ENCODE results near the gene KLF15. TPM values are rescaled to one million over a fixed set of nuclear protein-coding genes. Genes with fewer than 3 reads are reported as not detected.

Gene KLF15
- total RNA-seq, 1 donor: 1.5 TPM

DNA sequence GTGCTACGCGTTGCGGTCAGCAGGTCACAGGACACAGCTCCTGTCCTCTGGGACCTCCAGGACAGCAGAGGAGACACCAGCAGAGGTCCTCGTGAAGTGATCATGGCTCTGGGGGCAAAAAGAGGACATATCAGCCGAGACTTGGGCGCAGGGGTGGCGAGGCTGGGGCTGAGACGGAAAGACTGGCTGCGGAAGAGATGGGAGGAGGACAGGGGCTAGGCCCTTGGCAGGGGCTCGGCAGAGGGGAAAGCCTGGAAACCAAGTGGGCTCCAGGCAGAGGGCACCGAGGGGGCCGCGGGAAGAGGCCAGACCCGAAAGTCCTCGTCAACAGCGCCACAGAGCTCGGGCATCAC lies 32.6 kb upstream of the KLF15 start:
- DNase-seq (ENCODE audit: low read depth): no peak
- TF ChIP-seq, protein P1, sequence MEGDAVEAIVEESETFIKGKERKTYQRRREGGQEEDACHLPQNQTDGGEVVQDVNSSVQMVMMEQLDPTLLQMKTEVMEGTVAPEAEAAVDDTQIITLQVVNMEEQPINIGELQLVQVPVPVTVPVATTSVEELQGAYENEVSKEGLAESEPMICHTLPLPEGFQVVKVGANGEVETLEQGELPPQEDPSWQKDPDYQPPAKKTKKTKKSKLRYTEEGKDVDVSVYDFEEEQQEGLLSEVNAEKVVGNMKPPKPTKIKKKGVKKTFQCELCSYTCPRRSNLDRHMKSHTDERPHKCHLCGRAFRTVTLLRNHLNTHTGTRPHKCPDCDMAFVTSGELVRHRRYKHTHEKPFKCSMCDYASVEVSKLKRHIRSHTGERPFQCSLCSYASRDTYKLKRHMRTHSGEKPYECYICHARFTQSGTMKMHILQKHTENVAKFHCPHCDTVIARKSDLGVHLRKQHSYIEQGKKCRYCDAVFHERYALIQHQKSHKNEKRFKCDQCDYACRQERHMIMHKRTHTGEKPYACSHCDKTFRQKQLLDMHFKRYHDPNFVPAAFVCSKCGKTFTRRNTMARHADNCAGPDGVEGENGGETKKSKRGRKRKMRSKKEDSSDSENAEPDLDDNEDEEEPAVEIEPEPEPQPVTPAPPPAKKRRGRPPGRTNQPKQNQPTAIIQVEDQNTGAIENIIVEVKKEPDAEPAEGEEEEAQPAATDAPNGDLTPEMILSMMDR (IDR thresholded peaks at IDR 0.05; ENCODE audit: insufficient read depth, low read length): no peak

DNA sequence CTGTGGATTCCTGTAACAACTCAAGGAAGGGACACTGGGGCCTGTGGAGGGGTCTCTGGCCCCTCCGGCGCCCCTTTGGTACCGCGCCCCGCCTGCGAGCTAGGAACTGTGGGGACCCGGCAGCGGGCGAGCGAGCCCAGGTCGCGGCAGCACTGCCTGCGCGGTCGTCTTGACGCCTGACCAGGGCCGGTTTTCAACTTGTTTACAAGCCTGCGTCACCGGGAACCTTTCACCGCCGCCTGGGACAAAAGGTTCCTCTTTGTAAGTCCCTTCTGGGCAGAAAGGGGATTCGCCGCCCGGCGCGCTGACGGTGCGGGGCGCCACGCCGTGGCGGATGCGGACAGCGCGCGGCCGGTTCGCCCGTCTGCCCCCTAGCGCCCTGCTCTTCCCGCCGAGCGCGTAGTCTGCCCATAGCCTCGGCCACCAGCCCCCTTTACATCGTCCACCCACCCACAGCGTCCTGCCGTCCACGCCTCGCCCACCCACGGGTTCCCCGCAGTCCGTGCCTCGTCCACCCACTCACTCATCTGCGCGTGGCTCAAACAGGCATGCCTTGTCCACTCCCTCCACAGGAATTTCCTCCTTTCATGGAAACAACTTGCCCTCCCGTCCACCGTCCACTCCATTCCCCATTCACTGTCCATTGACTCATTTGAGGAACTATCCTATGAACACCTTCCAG lies 32.0 kb upstream of the KLF15 start:
- peak overlapping the region; percentile 64 for H3K4me3 ChIP-seq (ENCODE audit: low read depth, low read length)
- DNase-seq (ENCODE audit: low read depth): peak; percentile 80
- TF ChIP-seq, protein P1 (IDR thresholded peaks at IDR 0.05; ENCODE audit: insufficient read depth, low read length): peak; percentile 77

More for the DNA sequence above, 32.6 kb upstream of the KLF15 start:
- H3K4me3 ChIP-seq (ENCODE audit: low read depth, low read length): no peak overlapping the region

DNA sequence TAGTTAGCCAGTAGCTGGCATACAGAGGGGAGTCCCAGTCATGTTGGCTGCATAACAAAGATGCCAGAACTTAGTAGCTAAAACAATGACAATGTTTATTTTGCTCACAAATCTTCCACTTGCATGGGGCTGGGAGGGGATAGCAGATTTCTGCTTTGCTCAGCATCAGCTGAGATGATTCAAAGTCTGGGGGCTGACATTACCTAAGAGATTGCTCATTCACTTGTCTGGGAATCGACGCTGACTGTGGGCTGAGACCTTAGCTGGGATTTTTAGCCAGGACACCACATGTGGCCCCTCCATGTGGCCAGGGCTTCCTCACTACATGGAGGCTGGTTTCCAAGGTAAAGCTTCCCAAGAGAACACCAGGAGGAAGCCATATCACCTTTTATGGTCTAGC lies 24.8 kb upstream of the KLF15 start:
- TF ChIP-seq, protein P1 (IDR thresholded peaks at IDR 0.05; ENCODE audit: insufficient read depth, low read length): no peak
- no peak for DNase-seq (ENCODE audit: low read depth)
- H3K4me3 ChIP-seq (ENCODE audit: low read depth, low read length): no peak overlapping the region

DNA sequence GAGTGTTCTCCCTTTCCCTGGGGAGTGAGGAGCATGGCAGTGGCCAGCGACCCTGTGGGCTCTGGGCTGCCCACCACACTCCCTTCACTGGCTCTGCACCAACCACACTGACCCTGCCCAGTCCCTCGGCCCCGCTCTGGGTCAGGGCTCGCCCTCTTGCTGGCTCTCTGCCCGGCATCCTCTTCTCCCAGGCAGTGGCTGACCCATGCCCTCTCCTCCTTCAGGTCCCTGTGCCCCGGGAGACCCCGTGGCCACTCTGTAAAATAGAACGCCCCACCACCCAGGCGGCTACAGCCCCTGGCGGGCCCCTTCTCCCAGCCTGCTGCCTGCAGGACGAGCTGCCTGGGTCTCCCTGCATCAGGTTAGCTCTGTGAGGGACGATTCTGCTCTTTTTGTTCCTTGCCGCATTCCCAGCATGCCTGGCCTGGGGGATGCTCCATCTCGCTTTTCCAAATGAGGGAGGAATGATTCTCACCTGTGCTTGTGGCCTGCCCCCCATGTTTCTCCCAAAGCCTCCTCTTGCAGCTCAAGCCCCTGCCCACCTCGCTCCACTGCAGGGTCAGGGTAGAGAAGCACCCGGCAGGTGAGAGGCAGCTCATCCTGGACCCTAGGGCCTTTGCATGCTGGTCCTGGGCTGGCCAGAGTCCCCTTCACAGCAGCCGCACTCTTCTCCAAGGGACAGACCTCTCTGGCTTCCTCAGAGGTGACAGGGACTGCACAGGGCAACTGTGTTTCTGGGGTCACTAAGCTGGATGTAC lies 23.0 kb upstream of the KLF15 start:
- H3K4me3 ChIP-seq (ENCODE audit: low read depth, low read length): no peak overlapping the region
- no peak for DNase-seq (ENCODE audit: low read depth)
- TF ChIP-seq, protein P1 (IDR thresholded peaks at IDR 0.05; ENCODE audit: insufficient read depth, low read length): no peak

DNA sequence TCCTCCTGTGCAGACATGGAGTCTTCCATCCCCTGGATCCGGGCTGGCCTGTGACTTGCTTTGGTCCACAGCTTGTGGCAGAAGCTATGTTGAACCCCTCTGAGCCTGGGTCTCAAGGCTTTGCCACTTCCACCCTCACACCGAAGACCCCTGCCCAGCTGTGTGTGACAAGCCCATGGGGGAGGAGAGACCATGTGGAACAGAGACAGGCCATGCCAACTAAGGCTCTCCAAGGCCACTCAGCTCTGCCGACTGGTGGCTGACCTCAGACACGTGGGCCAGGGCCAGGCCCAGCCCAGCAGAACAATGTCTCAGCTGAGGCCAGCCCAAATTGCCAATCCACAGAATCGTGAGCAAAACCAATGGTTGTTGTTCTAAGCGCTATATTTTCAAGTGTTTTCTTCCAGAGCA lies 21.1 kb upstream of the KLF15 start:
- no peak overlapping the region for H3K4me3 ChIP-seq (ENCODE audit: low read depth, low read length)
- DNase-seq (ENCODE audit: low read depth): no peak
- TF ChIP-seq, protein P1 (IDR thresholded peaks at IDR 0.05; ENCODE audit: insufficient read depth, low read length): no peak

DNA sequence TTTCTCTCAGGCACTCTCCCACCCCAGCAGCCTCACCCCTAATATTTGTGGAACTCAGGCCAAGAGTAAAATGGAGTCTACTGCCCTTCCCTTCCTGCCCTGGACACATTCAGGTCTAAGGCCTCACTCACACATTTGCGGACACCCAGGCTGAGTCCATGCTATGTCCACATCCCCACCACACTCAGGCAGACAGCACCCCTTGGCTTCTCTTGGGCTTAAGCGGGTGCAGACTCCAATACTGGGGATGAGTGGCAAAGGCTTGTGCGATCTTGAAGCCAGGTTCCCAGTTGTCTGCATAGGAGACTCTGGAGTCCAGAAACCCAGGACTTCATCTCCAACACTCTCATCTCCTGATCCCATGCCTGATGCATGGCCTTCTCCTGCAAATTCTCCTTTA lies 20.0 kb upstream of the KLF15 start:
- no peak for DNase-seq (ENCODE audit: low read depth)
- no peak overlapping the region for H3K4me3 ChIP-seq (ENCODE audit: low read depth, low read length)
- TF ChIP-seq, protein P1 (IDR thresholded peaks at IDR 0.05; ENCODE audit: insufficient read depth, low read length): no peak

All from fibroblast of the aortic adventitia (primary cell).